Mammary epithelial cell (primary cell): Measurements from ENCODE around the gene CYTIP.

Experiments
- EZH2 ChIP-seq: IDR thresholded peaks from 2 replicates; pipeline ENCODE4 v1.6.1; 2012; ENCODE audit warnings: low read length, inconsistent platforms, borderline replicate concordance
- TF ChIP-seq, protein P1 (sequence below), 2 donors: IDR thresholded peaks in 1 of 2; conservative IDR thresholded peaks in 1 of 2; 2 replicates each; pipeline ENCODE4 v1.5.1; 2011 to 2012; ENCODE audit warnings: inconsistent platforms in 2 of 2, low read length in 2 of 2, mild to moderate bottlenecking in 2 of 2, control low read depth in 1 of 2, low read depth in 1 of 2; ENCODE audit not compliant: insufficient read depth in 1 of 2; ENCODE audit errors: extremely low read depth in 1 of 2

DNA sequence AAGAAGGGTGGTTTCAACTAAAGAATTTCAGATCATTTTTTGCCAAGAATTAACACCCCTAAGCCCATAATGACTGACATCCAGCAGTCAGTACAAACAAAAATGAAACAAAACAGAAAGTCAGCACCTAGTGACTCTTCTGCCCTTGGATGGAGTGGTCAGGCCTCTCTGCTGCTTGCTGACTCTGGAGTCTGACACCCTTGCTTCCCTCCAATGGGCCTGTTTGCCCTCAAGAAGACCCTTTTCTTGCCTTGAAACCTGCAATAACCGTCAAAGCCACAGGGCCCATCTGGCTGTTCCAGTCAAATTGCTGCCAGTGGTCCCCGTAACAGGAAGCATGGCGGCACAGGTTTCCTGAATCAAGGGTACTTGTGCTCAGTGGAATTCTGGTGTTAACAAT is 27.2 kb upstream of the CYTIP start:
- TF ChIP-seq, protein P1, sequence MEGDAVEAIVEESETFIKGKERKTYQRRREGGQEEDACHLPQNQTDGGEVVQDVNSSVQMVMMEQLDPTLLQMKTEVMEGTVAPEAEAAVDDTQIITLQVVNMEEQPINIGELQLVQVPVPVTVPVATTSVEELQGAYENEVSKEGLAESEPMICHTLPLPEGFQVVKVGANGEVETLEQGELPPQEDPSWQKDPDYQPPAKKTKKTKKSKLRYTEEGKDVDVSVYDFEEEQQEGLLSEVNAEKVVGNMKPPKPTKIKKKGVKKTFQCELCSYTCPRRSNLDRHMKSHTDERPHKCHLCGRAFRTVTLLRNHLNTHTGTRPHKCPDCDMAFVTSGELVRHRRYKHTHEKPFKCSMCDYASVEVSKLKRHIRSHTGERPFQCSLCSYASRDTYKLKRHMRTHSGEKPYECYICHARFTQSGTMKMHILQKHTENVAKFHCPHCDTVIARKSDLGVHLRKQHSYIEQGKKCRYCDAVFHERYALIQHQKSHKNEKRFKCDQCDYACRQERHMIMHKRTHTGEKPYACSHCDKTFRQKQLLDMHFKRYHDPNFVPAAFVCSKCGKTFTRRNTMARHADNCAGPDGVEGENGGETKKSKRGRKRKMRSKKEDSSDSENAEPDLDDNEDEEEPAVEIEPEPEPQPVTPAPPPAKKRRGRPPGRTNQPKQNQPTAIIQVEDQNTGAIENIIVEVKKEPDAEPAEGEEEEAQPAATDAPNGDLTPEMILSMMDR (conservative IDR thresholded peaks at IDR 0.05 in 1 of 2, IDR thresholded peaks at IDR 0.05 in 1 of 2; ENCODE audit: extremely low read depth in 1 of 2, insufficient read depth in 1 of 2, low read depth in 1 of 2, low read length in 2 of 2): no peak
- no peak for TF ChIP-seq EZH2
